HepG2 (cell line): Measurements from ENCODE around the gene AHSA1. TPM values are rescaled to one million over a fixed set of nuclear protein-coding genes. Genes with fewer than 3 reads are reported as not detected.

Experiments used
- ATAC-seq: fragments of 200-7000 bp; cut with Tn5 transposase; 3 replicates; pipeline ENCODE4 v1.9.1; 2020; ENCODE audit warnings: mild to moderate bottlenecking, moderate library complexity
- BruUV-seq: library from RNA; stranded (reverse); fragments of 400-500 nt; replicated peaks from 2 replicates; lab custom pipeline; 2021; lab: Mats Ljungman, UMichigan
- CTCF ChIA-PET: fragments of 300-600 bp; formaldehyde crosslinking; extraction: SDS; loops from one replicate; lab custom pipeline; 2021; ENCODE audit warnings: low total read pairs, inconsistent platforms, low intra/inter-chr PET ratio; lab: Yijun Ruan, JAX
- POLR2A ChIA-PET: fragments of 350-600 bp; sonication (Branson Sonifier 250); formaldehyde crosslinking; loops from one replicate; lab custom pipeline; 2020; ENCODE audit warnings: antibody characterized with exemption, inconsistent platforms; lab: Yijun Ruan, JAX
- DNase-seq: peaks from one replicate; pipeline ENCODE4 v3.0.0-alpha.2; 2015; ENCODE audit warnings: low spot score
- FAIRE-seq: peaks from 3 replicates; lab custom pipeline; 2011; peaks lifted over from hg19 to GRCh38; lab: Jason Lieb, UNC
- H2AFZ ChIP-seq: one replicate; pipeline ENCODE4 v1.6.1; 2011; ENCODE audit warnings: low read length, inconsistent platforms
- H3K27ac ChIP-seq: fragments of 300-600 bp; 3 replicates; pipeline ENCODE4 v1.8.0; 2011; ENCODE audit warnings: mixed run types, mild to moderate bottlenecking, mixed read lengths, low read length, inconsistent platforms; ENCODE audit not compliant: insufficient read depth; ENCODE audit errors: extremely low read length
- H3K27me3 ChIP-seq, 2 experiments: fragments of 200-600 bp in 1 of 2; 2 replicates in 1 of 2; 3 replicates in 1 of 2; pipeline versions ENCODE4 v1.6.0 to v1.8.0; 2011; ENCODE audit warnings: low read length in 2 of 2, mild to moderate bottlenecking in 2 of 2, moderate library complexity in 2 of 2, inconsistent platforms in 1 of 2; ENCODE audit not compliant: insufficient read depth in 2 of 2, control insufficient read depth in 1 of 2
- H3K36me3 ChIP-seq, 2 experiments: fragments of 200-600 bp in 1 of 2; replicated peaks in 1 of 2; 2 replicates in 1 of 2; 3 replicates in 1 of 2; pipeline versions ENCODE4 v1.5.1 to v1.8.0; 2011; ENCODE audit warnings: low read length in 2 of 2, inconsistent platforms in 1 of 2; ENCODE audit not compliant: insufficient read depth in 2 of 2, control insufficient read depth in 1 of 2
- H3K4me1 ChIP-seq: 2 replicates; pipeline ENCODE4 v1.5.1; 2012; ENCODE audit warnings: low read length, inconsistent platforms; ENCODE audit not compliant: insufficient read depth
- H3K4me2 ChIP-seq: 2 replicates; pipeline ENCODE4 v1.6.0; 2011; ENCODE audit warnings: low read depth, low read length, inconsistent platforms
- H3K4me3 ChIP-seq, 3 experiments: fragments of 200-600 bp in 1 of 3; sonication (generic), shearing (Covaris generic) in 1 of 3; replicated peaks in 1 of 3; 2 replicates each; pipeline ENCODE4 v1.5.1; 2011 to 2016; ENCODE audit warnings: low read length in 3 of 3, inconsistent platforms in 2 of 3, low read depth in 2 of 3, mild to moderate bottlenecking in 2 of 3, control low read depth in 1 of 3, mixed read lengths in 1 of 3; ENCODE audit not compliant: insufficient read depth in 1 of 3
- H3K79me2 ChIP-seq: one replicate; pipeline ENCODE4 v1.6.1; 2011; ENCODE audit warnings: low read length, inconsistent platforms; ENCODE audit not compliant: insufficient read depth
- H3K9ac ChIP-seq: 2 replicates; pipeline ENCODE4 v1.6.0; 2011; ENCODE audit warnings: mild to moderate bottlenecking, low read depth, low read length, inconsistent platforms; ENCODE audit not compliant: insufficient read depth
- H3K9me3 ChIP-seq: 2 replicates; pipeline ENCODE4 v1.5.1; 2012; ENCODE audit warnings: mild to moderate bottlenecking, low read length
- H4K20me1 ChIP-seq: 2 replicates; pipeline ENCODE4 v1.6.0; 2011; ENCODE audit warnings: inconsistent platforms, mild to moderate bottlenecking, low read length, moderate library complexity; ENCODE audit not compliant: insufficient read depth
- CEBPB ChIP-seq: IDR thresholded peaks from 2 replicates; pipeline ENCODE4 v1.6.1; 2011; ENCODE audit warnings: low read depth, low read length, improper control_type of control experiment, borderline replicate concordance
- DMAP1 ChIP-seq: IDR thresholded peaks from 2 replicates; pipeline ENCODE4 v1.6.1; 2016
- GATAD2A ChIP-seq: IDR thresholded peaks from 2 replicates; pipeline ENCODE4 v1.6.1; 2016
- GTF3A ChIP-seq: sonication (generic); formaldehyde crosslinking; conservative IDR thresholded peaks from 2 replicates; pipeline ENCODE4 v1.4.0; 2020; ENCODE audit warnings: mild to moderate bottlenecking, missing genetic modification reagents
- JUNB ChIP-seq: sonication (generic); formaldehyde crosslinking; IDR thresholded peaks from 2 replicates; pipeline ENCODE4 v1.8.0; 2022; ENCODE audit warnings: missing genetic modification reagents, mild to moderate bottlenecking, borderline replicate concordance
- KAT2B ChIP-seq: fragments of 150-350 bp; IDR thresholded peaks from 2 replicates; pipeline ENCODE4 v1.6.1; 2014; ENCODE audit warnings: low read depth, low read length, borderline replicate concordance
- KLF16 ChIP-seq, 2 experiments: sonication (generic) in 1 of 2; formaldehyde crosslinking in 1 of 2; IDR thresholded peaks; 2 replicates each; pipeline versions ENCODE4 v1.6.1 to v1.8.0; 2016 to 2023; ENCODE audit warnings: missing genetic modification reagents in 2 of 2, missing compliant biosample characterization in 1 of 2
- MAF1 ChIP-seq: sonication (generic); formaldehyde crosslinking; IDR thresholded peaks from 2 replicates; pipeline ENCODE4 v1.5.0; 2020; ENCODE audit warnings: missing genetic modification reagents, borderline replicate concordance
- MED1 ChIP-seq: sonication (generic); formaldehyde crosslinking; IDR thresholded peaks from 2 replicates; pipeline ENCODE4 v1.4.0; 2020; ENCODE audit warnings: missing genetic modification reagents
- NKX3-1 ChIP-seq: sonication (generic); formaldehyde crosslinking; IDR thresholded peaks from 2 replicates; pipeline ENCODE4 v1.5.0; 2020; ENCODE audit warnings: missing genetic modification reagents
- SALL1 ChIP-seq: sonication (generic); formaldehyde crosslinking; IDR thresholded peaks from 2 replicates; pipeline ENCODE4 v1.8.0; 2022; ENCODE audit warnings: mild to moderate bottlenecking, missing genetic modification reagents
- SMAD3 ChIP-seq: sonication (generic); formaldehyde crosslinking; IDR thresholded peaks from 2 replicates; pipeline ENCODE4 v1.4.0; 2020; ENCODE audit warnings: missing genetic modification reagents
- SMYD3 ChIP-seq: sonication (generic); formaldehyde crosslinking; IDR thresholded peaks from 2 replicates; pipeline ENCODE4 v1.8.1; 2023; ENCODE audit warnings: mild to moderate bottlenecking, missing genetic modification reagents
- TFAP4 ChIP-seq: sonication (generic); IDR thresholded peaks from 2 replicates; pipeline ENCODE4 v1.6.1; 2016; ENCODE audit warnings: low read depth, borderline replicate concordance
- ZNF101 ChIP-seq: sonication (generic); formaldehyde crosslinking; IDR thresholded peaks from 2 replicates; pipeline ENCODE4 v1.4.0; 2020; ENCODE audit warnings: mild to moderate bottlenecking, low read depth, missing genetic modification reagents, borderline replicate concordance
- ZNF264 ChIP-seq: sonication (generic); formaldehyde crosslinking; IDR thresholded peaks from 2 replicates; pipeline ENCODE4 v1.4.0; 2020; ENCODE audit warnings: missing genetic modification reagents
- ZNF292 ChIP-seq: sonication (generic); formaldehyde crosslinking; IDR thresholded peaks from 2 replicates; pipeline ENCODE4 v1.8.1; 2022; ENCODE audit warnings: mild to moderate bottlenecking, low read depth, missing genetic modification reagents, borderline replicate concordance
- ZNF362 ChIP-seq: sonication (generic); formaldehyde crosslinking; IDR thresholded peaks from 2 replicates; pipeline ENCODE4 v1.4.0; 2020; ENCODE audit warnings: missing genetic modification reagents, mild to moderate bottlenecking, borderline replicate concordance
- ZNF782 ChIP-seq: sonication (generic); formaldehyde crosslinking; IDR thresholded peaks from 2 replicates; pipeline ENCODE4 v1.4.0; 2020; ENCODE audit warnings: missing genetic modification reagents, mild to moderate bottlenecking, borderline replicate concordance
- WGBS: methylation state at CpG from one replicate; pipeline ENCODE4 v1.1.6; 2017; ENCODE audit warnings: low lambda C conversion rate; 5-methylcytosine and 5-hydroxymethylcytosine counted together
- in situ Hi-C: cut with HindIII; loops from 2 replicates; pipeline ENCODE4 v1.10.0; 2017; ENCODE audit warnings: low pct_unique_long_range_greater_than_20kb; ENCODE audit not compliant: extremely low pct_ligation_motif_present
- intact Hi-C: fragments of 100-400 bp; cut with micrococcal nuclease; formaldehyde crosslinking; loops from one replicate; pipeline ENCODE4 v1.10.0; 2022; ENCODE audit not compliant: unreplicated experiment
- polyA plus RNA-seq, 8 experiments: library from polyadenylated mRNA; depleted of rRNA in 3 of 8; stranded (reverse) in 7 of 8; unstranded in 1 of 8; fragments of >200 nt; fragmentation: Illumina TruSeq in 4 of 8; extraction: Trizol in 4 of 8; gene quantifications; 2 replicates each; pipeline versions ENCODE4 v1.2.1 to v1.2.3, GENCODE V29; 2011 to 2016; ENCODE audit warnings: low read depth in 4 of 8, missing spikeins in 1 of 8, mixed read lengths in 1 of 8; ENCODE audit not compliant: insufficient read depth in 1 of 8
- total RNA-seq, 5 experiments: library from RNA; depleted of rRNA; stranded (reverse); fragments of >200 nt; fragmentation: Illumina TruSeq; extraction: Trizol; gene quantifications; 2 replicates each; pipeline ENCODE4 v1.2.3, GENCODE V29; 2016; ENCODE audit warnings: low read depth in 1 of 5
- TF ChIP-seq, protein P1 (sequence below): sonication (generic); formaldehyde crosslinking; IDR thresholded peaks from 2 replicates; pipeline ENCODE4 v1.5.1; 2020; ENCODE audit warnings: mild to moderate bottlenecking, missing genetic modification reagents, borderline replicate concordance
- TF ChIP-seq, protein P2 (sequence below): sonication (generic); formaldehyde crosslinking; IDR thresholded peaks from 2 replicates; pipeline ENCODE4 v1.5.0; 2020; ENCODE audit warnings: mild to moderate bottlenecking, missing genetic modification reagents

AHSA1 gene
- total and polyA plus RNA-seq, 2 of the 13 experiments (the other 11 are each of a cell fraction or from before 2014, with no cell fraction given): 113 to 241 TPM

DNA sequence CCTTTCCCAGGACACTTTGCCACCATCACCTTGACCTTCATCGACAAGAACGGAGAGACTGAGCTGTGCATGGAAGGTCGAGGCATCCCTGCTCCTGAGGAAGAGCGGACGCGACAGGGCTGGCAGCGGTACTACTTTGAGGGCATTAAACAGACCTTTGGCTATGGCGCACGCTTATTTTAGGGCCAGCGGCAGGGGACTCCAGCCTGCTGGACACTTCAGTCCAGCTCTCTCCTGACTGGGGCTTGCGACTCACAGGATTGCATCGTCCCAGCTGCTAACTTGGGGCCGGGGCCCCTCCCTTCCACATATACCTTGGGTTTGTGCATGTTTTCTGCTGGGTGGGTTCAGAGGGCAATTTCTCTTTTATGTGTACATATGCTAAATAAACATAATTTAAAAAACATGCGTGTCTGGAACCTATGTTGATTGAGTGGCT lies 11.2 kb downstream of the AHSA1 start:
- WGBS: 72% methylated on average over 5 of the region's 14 CpGs
- POLR2A ChIA-PET: interaction anchor here (0.7 to 2.0 kb wide), 5 partner anchors 9 to 31 kb away, joined by 3 to 9 read pairs (median 4); partner anchors contain the start of genes AHSA1, ISM2 and VIPAS39
- Histone ChIP-seq H3K27ac (peak overlapping the region; percentile 49), H3K9ac (no peak overlapping the region), H3K36me3 (peaks cover 13 to 45% of the 10 kb centered on the region in 2 experiments), H3K4me1 (peaks cover 24% of the 10 kb centered on the region), H3K4me2 (no peak overlapping the region), H3K9me3 (no peaks in the 10 kb centered on the region), H2AFZ (no peak overlapping the region), H3K79me2 (no peaks in the 10 kb centered on the region), H4K20me1 (no peaks in the 10 kb centered on the region; the same call in 1 of the 2 replicates), H3K4me3 (no peak overlapping the region), H3K27me3 (no peaks in the 10 kb centered on the region)
- DNase-seq (peak; percentile 38), ATAC-seq (peak; percentile 74), FAIRE-seq (no peak)
- no TSS peak for BruUV-seq
- in situ Hi-C loops: no loop called here
- intact Hi-C loops: no loop called here
- CTCF ChIA-PET: interaction anchor here (1.9 kb wide), 1 partner anchor 10 kb away, joined by 4 read pairs; no protein-coding TSS in a partner anchor
- TF ChIP-seq KAT2B (no peak), GTF3A (no peak), SMYD3 (no peak), GATAD2A (CRISPR knock-in tag) (peak; percentile 39; the same call in 1 of the 2 replicates), ZNF292 (no peak), MED1 (CRISPR knock-in tag) (0 out of 2 replicates have a peak, but pooled peaks have one; percentile 13), ZNF782 (no peak), KLF16 (CRISPR knock-in tag; IDR thresholded peaks at IDR 0.05) (no peak), ZNF101 (CRISPR knock-in tag) (no peak), SMAD3 (CRISPR knock-in tag) (no peak), NKX3-1 (CRISPR knock-in tag) (no peak), DMAP1 (CRISPR knock-in tag) (no peak), TFAP4 (peak; percentile 44; the same call in 1 of the 2 replicates), ZNF362 (CRISPR knock-in tag) (no peak), JUNB (CRISPR knock-in tag) (no peak), SALL1 (peak; percentile 15; the same call in 1 of the 2 replicates), CEBPB (peak; percentile 30; the same call in 1 of the 2 replicates), MAF1 (no peak), ZNF264 (peak; percentile 49; the same call in 1 of the 2 replicates)
- TF ChIP-seq, protein P1, sequence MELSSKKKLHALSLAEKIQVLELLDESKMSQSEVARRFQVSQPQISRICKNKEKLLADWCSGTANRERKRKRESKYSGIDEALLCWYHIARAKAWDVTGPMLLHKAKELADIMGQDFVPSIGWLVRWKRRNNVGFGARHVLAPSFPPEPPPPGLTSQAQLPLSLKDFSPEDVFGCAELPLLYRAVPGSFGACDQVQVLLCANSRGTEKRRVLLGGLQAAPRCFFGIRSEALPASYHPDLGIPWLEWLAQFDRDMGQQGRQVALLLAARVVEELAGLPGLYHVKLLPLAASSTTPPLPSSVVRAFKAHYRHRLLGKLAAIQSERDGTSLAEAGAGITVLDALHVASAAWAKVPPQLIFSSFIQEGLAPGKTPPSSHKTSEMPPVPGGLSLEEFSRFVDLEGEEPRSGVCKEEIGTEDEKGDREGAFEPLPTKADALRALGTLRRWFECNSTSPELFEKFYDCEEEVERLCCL: no peak
- TF ChIP-seq, protein P2, sequence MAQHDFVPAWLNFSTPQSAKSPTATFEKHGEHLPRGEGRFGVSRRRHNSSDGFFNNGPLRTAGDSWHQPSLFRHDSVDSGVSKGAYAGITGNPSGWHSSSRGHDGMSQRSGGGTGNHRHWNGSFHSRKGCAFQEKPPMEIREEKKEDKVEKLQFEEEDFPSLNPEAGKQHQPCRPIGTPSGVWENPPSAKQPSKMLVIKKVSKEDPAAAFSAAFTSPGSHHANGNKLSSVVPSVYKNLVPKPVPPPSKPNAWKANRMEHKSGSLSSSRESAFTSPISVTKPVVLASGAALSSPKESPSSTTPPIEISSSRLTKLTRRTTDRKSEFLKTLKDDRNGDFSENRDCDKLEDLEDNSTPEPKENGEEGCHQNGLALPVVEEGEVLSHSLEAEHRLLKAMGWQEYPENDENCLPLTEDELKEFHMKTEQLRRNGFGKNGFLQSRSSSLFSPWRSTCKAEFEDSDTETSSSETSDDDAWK (CRISPR knock-in tag): no peak
